ENCODE results near the gene C6orf62. TPM values are rescaled to one million over a fixed set of nuclear protein-coding genes. Genes with fewer than 3 reads are reported as not detected.
"Not testable (repeated sequence)": the region's sequence is repeated elsewhere in the genome, so short reads cannot be mapped to it uniquely, and the experiment has no call there.

Gene C6orf62
- total and polyA plus RNA-seq, 2 experiments from 2014 or later: 66.7 to 79.9 TPM

DNA sequence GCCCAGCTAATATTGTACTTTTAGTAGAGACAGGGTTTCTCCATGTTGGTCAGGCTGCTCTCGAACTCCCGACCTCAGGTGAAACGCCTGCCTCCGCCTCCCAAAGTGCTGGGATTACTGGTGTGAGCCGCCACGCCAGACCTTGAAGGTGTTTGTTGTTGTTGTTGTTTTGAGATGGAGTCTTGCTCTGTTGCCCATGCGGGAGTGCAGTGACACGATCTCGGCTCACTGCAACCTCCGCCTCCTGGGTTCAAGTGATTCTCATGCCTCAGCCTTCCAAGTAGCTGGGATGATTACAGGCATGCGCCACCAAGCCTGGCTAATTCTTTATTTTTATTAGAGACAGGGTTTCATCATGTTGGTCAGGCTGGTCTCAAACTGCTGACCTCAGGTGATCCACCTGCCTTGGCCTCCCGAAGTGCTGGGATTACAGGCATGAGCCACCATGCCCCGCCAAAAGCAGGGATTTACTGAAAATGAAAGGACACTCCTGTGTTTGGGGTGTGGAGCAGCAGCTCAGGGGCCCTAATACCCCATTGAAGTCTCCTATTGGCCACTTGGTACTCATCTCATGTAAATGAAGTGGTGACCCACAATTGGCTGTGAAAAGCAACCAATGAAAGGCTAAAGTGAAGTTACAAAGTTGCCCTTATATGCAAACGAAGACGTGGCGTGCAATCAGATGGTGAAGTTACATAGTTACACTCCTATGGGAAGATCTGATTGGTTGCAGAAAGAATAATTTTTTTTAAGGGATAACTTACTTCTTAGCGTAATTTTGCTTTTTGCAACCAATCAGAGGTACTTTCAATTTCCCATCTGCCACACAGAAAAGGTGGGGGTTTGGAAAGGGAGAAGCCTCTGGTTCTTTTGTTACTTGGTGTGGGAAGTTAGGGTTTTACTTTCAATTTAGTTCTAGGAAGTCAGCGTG lies 50.6 kb downstream of the C6orf62 start:
- Mint-ChIP-seq H3K4me1 (peaks cover 23% of the 10 kb centered on the region), H3K27me3 (ENCODE audit: insufficient read depth, low read depth, poor library complexity) (peaks cover 19% of the 10 kb centered on the region), H3K36me3 (ENCODE audit: low read depth) (peaks cover 85% of the 10 kb centered on the region), H3K9me3 (peaks cover 64% of the 10 kb centered on the region), H3K4me3 (peak overlapping the region; percentile 94)
- H2AFZ ChIP-seq; H3K27ac ChIP-seq (ENCODE audit: low read depth); H3K9me2 ChIP-seq (ENCODE audit: insufficient read depth); ATAC-seq; H3K27me3 ChIP-seq (ENCODE audit: insufficient read depth); H3K27ac Mint-ChIP-seq; H3F3A ChIP-seq (replicated peaks; ENCODE audit: low read depth); H4K20me1 ChIP-seq (replicated peaks; ENCODE audit: insufficient read depth): not testable (repeated sequence)
- peak overlapping the region; percentile 97 for H3K4me2 ChIP-seq
- peak; percentile 21 for DNase-seq (ENCODE audit: low spot score)
- peaks cover 55% of the 10 kb centered on the region for H3K79me2 ChIP-seq (replicated peaks; ENCODE audit: insufficient read depth)
- 0 out of 2 replicates have a peak, but pooled peaks cover 12% of the 10 kb centered on the region for H3K4me1 ChIP-seq (ENCODE audit: insufficient read depth)
- H3K4me3 ChIP-seq: peak overlapping the region; percentile 97
- peaks cover 42% of the 10 kb centered on the region for H3K36me3 ChIP-seq (ENCODE audit: insufficient read depth)

DNA sequence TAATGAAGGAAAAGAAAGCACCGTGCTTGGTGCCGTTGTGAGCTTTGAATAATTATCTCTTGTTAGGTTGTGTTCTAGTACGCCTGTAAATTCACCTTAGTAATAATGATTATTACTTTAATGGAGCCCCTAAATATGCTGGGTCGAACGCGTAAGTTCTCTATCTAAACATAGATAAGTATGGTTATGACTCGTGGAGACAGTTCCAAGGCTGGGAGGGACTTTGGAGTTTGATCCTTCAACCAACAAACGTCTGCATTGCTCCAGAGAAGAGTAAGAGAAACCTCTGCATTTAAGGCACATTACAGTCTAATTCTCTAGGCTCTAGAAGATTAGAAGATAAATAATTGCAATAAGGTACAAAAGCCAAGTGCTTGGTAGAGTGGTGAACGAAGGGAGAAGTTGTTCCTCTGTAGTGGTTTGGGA lies 51.6 kb downstream of the C6orf62 start:
- Histone ChIP-seq H3F3A (replicated peaks; ENCODE audit: low read depth) (no peaks in the 10 kb centered on the region), H3K79me2 (replicated peaks; ENCODE audit: insufficient read depth) (peaks cover 63% of the 10 kb centered on the region), H3K27ac (ENCODE audit: low read depth) (peak overlapping the region; percentile 97), H3K4me3 (peak overlapping the region; percentile 97), H3K4me1 (ENCODE audit: insufficient read depth) (0 out of 2 replicates have a peak, but pooled peaks cover 12% of the 10 kb centered on the region), H3K36me3 (ENCODE audit: insufficient read depth) (peaks cover 36% of the 10 kb centered on the region), H3K27me3 (ENCODE audit: insufficient read depth) (no peaks in the 10 kb centered on the region), H3K9me2 (ENCODE audit: insufficient read depth) (no peaks in the 10 kb centered on the region), H3K4me2 (peak overlapping the region; percentile 97), H2AFZ (no peak overlapping the region), H4K20me1 (replicated peaks; ENCODE audit: insufficient read depth) (no peaks in the 10 kb centered on the region)
- Mint-ChIP-seq H3K4me3 (peak overlapping the region; percentile 94), H3K27ac (peak overlapping the region; percentile 99), H3K27me3 (ENCODE audit: insufficient read depth, low read depth, poor library complexity) (peaks cover 16% of the 10 kb centered on the region), H3K36me3 (ENCODE audit: low read depth) (peaks cover 85% of the 10 kb centered on the region), H3K4me1 (peaks cover 23% of the 10 kb centered on the region), H3K9me3 (peaks cover 55% of the 10 kb centered on the region)
- ATAC-seq (no peak), DNase-seq (ENCODE audit: low spot score) (no peak)
- TF ChIP-seq EZH2phosphoT487 (IDR thresholded peaks at IDR 0.05; ENCODE audit: unreplicated experiment) (no peak), EZH2 (IDR thresholded peaks at IDR 0.05; ENCODE audit: low read depth, unreplicated experiment) (no peak), ZNF331 (CRISPR knock-in tag; IDR thresholded peaks at IDR 0.05; ENCODE audit: low read depth) (no peak), POLR2AphosphoS5 (IDR thresholded peaks at IDR 0.05; ENCODE audit: low read depth) (no peak), CREB1 (CRISPR knock-in tag; IDR thresholded peaks at IDR 0.05; ENCODE audit: low read depth) (no peak), STAT1 (IDR thresholded peaks at IDR 0.05; ENCODE audit: unreplicated experiment) (no peak), JUNB (IDR thresholded peaks at IDR 0.05; ENCODE audit: unreplicated experiment) (no peak)
- TF ChIP-seq, protein P1, sequence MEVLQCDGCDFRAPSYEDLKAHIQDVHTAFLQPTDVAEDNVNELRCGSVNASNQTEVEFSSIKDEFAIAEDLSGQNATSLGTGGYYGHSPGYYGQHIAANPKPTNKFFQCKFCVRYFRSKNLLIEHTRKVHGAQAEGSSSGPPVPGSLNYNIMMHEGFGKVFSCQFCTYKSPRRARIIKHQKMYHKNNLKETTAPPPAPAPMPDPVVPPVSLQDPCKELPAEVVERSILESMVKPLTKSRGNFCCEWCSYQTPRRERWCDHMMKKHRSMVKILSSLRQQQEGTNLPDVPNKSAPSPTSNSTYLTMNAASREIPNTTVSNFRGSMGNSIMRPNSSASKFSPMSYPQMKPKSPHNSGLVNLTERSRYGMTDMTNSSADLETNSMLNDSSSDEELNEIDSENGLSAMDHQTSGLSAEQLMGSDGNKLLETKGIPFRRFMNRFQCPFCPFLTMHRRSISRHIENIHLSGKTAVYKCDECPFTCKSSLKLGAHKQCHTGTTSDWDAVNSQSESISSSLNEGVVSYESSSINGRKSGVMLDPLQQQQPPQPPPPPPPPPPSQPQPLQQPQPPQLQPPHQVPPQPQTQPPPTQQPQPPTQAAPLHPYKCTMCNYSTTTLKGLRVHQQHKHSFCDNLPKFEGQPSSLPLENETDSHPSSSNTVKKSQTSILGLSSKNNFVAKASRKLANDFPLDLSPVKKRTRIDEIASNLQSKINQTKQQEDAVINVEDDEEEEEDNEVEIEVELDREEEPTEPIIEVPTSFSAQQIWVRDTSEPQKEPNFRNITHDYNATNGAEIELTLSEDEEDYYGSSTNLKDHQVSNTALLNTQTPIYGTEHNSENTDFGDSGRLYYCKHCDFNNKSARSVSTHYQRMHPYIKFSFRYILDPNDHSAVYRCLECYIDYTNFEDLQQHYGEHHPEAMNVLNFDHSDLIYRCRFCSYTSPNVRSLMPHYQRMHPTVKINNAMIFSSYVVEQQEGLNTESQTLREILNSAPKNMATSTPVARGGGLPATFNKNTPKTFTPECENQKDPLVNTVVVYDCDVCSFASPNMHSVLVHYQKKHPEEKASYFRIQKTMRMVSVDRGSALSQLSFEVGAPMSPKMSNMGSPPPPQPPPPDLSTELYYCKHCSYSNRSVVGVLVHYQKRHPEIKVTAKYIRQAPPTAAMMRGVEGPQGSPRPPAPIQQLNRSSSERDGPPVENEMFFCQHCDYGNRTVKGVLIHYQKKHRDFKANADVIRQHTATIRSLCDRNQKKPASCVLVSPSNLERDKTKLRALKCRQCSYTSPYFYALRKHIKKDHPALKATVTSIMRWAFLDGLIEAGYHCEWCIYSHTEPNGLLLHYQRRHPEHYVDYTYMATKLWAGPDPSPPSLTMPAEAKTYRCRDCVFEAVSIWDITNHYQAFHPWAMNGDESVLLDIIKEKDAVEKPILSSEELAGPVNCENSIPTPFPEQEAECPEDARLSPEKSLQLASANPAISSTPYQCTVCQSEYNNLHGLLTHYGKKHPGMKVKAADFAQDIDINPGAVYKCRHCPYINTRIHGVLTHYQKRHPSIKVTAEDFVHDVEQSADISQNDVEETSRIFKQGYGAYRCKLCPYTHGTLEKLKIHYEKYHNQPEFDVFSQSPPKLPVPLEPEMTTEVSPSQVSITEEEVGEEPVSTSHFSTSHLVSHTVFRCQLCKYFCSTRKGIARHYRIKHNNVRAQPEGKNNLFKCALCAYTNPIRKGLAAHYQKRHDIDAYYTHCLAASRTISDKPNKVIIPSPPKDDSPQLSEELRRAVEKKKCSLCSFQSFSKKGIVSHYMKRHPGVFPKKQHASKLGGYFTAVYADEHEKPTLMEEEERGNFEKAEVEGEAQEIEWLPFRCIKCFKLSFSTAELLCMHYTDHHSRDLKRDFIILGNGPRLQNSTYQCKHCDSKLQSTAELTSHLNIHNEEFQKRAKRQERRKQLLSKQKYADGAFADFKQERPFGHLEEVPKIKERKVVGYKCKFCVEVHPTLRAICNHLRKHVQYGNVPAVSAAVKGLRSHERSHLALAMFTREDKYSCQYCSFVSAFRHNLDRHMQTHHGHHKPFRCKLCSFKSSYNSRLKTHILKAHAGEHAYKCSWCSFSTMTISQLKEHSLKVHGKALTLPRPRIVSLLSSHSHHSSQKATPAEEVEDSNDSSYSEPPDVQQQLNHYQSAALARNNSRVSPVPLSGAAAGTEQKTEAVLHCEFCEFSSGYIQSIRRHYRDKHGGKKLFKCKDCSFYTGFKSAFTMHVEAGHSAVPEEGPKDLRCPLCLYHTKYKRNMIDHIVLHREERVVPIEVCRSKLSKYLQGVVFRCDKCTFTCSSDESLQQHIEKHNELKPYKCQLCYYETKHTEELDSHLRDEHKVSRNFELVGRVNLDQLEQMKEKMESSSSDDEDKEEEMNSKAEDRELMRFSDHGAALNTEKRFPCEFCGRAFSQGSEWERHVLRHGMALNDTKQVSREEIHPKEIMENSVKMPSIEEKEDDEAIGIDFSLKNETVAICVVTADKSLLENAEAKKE (CRISPR knock-in tag; IDR thresholded peaks at IDR 0.05): no peak
- TF ChIP-seq, protein P2, sequence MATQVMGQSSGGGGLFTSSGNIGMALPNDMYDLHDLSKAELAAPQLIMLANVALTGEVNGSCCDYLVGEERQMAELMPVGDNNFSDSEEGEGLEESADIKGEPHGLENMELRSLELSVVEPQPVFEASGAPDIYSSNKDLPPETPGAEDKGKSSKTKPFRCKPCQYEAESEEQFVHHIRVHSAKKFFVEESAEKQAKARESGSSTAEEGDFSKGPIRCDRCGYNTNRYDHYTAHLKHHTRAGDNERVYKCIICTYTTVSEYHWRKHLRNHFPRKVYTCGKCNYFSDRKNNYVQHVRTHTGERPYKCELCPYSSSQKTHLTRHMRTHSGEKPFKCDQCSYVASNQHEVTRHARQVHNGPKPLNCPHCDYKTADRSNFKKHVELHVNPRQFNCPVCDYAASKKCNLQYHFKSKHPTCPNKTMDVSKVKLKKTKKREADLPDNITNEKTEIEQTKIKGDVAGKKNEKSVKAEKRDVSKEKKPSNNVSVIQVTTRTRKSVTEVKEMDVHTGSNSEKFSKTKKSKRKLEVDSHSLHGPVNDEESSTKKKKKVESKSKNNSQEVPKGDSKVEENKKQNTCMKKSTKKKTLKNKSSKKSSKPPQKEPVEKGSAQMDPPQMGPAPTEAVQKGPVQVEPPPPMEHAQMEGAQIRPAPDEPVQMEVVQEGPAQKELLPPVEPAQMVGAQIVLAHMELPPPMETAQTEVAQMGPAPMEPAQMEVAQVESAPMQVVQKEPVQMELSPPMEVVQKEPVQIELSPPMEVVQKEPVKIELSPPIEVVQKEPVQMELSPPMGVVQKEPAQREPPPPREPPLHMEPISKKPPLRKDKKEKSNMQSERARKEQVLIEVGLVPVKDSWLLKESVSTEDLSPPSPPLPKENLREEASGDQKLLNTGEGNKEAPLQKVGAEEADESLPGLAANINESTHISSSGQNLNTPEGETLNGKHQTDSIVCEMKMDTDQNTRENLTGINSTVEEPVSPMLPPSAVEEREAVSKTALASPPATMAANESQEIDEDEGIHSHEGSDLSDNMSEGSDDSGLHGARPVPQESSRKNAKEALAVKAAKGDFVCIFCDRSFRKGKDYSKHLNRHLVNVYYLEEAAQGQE (IDR thresholded peaks at IDR 0.05; ENCODE audit: unreplicated experiment): no peak
